Measurements from ENCODE around the gene C3orf18.

DNA sequence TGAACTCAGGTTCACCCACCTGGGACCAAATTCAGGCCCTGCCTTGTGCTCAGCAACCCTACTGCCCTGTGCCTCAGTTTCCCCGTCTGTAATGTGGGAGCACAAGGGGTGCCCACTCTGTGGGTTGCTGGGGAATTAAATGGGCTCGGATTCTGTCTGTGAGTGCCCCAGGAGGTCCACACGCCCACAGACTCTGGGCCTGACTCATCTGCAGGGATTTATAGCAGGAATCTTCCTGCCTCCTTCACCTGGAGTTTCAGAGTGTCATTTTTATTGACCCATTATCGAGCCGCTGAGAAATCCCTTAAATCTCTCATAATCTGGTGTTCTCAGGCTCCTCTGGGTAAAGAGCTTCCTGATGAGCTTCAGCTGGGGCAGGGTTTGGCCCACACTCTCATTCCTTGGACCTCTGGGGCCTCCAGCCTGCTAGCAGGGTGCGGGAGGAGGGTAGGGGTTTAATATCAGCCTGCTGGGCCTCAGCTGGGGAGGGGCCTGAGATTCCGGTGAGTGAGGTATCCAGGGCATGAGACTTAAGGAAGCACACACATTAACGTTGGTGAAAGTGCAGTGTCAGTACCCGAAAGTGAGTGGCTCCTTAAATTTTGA lies 16.4 kb downstream of the C3orf18 start:
- TF ChIP-seq SIN3A (IDR thresholded peaks at IDR 0.05; ENCODE audit: low read depth), result no peak
- TF ChIP-seq POLR2A (IDR thresholded peaks at IDR 0.05; ENCODE audit: borderline replicate concordance, extremely low read depth, insufficient read depth, insufficient read length), result no peak
- no peak for TF ChIP-seq JUND (IDR thresholded peaks at IDR 0.05)
- TF ChIP-seq, protein P1, sequence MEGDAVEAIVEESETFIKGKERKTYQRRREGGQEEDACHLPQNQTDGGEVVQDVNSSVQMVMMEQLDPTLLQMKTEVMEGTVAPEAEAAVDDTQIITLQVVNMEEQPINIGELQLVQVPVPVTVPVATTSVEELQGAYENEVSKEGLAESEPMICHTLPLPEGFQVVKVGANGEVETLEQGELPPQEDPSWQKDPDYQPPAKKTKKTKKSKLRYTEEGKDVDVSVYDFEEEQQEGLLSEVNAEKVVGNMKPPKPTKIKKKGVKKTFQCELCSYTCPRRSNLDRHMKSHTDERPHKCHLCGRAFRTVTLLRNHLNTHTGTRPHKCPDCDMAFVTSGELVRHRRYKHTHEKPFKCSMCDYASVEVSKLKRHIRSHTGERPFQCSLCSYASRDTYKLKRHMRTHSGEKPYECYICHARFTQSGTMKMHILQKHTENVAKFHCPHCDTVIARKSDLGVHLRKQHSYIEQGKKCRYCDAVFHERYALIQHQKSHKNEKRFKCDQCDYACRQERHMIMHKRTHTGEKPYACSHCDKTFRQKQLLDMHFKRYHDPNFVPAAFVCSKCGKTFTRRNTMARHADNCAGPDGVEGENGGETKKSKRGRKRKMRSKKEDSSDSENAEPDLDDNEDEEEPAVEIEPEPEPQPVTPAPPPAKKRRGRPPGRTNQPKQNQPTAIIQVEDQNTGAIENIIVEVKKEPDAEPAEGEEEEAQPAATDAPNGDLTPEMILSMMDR (IDR thresholded peaks at IDR 0.05 in 2 of 3, conservative IDR thresholded peaks at IDR 0.05 in 1 of 3; ENCODE audit: borderline replicate concordance in 1 of 3, insufficient read depth in 1 of 3, low read depth in 2 of 3, low read length in 2 of 3), result no peak
- no peak for TF ChIP-seq EZH2 (IDR thresholded peaks at IDR 0.05)
- no peak for TF ChIP-seq TCF7L2 (IDR thresholded peaks at IDR 0.05; ENCODE audit: borderline replicate concordance, extremely low read depth, insufficient read depth, insufficient read length)
